Left ventricle myocardium inferior (tissue), 1 donor: Measurements from ENCODE around the gene CERS6. TPM values are rescaled to one million over a fixed set of nuclear protein-coding genes. Genes with fewer than 3 reads are reported as not detected.

ENCODE experiments used
- DNase-seq: peaks from one replicate; pipeline ENCODE4 v3.0.0-alpha.2; 2020
- H3K27ac ChIP-seq: fragments of 200-600 bp; replicated peaks from 2 replicates; pipeline ENCODE4 v1.8.0; 2021
- H3K27me3 ChIP-seq: fragments of 200-600 bp; 2 replicates; pipeline ENCODE4 v1.8.0; 2021; ENCODE audit warnings: low read depth
- H3K36me3 ChIP-seq: fragments of 200-600 bp; 2 replicates; pipeline ENCODE4 v1.8.0; 2021
- H3K4me1 ChIP-seq: fragments of 200-600 bp; 2 replicates; pipeline ENCODE4 v1.8.0; 2021
- H3K4me3 ChIP-seq: fragments of 200-600 bp; 2 replicates; pipeline ENCODE4 v1.8.0; 2021; ENCODE audit warnings: mild to moderate bottlenecking, moderate library complexity
- H3K9me3 ChIP-seq: fragments of 200-600 bp; replicated peaks from 2 replicates; pipeline ENCODE4 v1.8.0; 2021
- CTCF ChIP-seq: fragments of 200-600 bp; IDR thresholded peaks from 2 replicates; pipeline ENCODE4 v1.8.0; 2021; ENCODE audit warnings: antibody characterized with exemption, mild to moderate bottlenecking, borderline replicate concordance
- intact Hi-C: fragments of 100-400 bp; cut with micrococcal nuclease; formaldehyde crosslinking; loops from one replicate; pipeline ENCODE4 v1.11.0; 2022
- total RNA-seq: library from RNA; stranded (reverse); fragmentation: NEBNext Ultra II Directional; extraction: Animal tissue kit (Norgen Biotek cat#: 25700); gene quantifications from one replicate; pipeline ENCODE4 v1.2.1, GENCODE V29; 2021
- donor health status: DM: no; HTN: yes; CAD: no; lungs with severe emphysema.

CERS6 gene
- total RNA-seq, 1 donor from 2014 or later, result 68.9 TPM

- Histone ChIP-seq H3K36me3 (no peaks in the 10 kb centered on the region), H3K9me3 (no peaks in the 10 kb centered on the region), H3K4me3 (no peak overlapping the region), H3K27ac (no peak overlapping the region), H3K4me1 (peaks cover 7% of the 10 kb centered on the region), H3K27me3 (no peaks in the 10 kb centered on the region)
- DNase-seq, result no peak
- no peak for TF ChIP-seq CTCF
- intact Hi-C loops, result no loop called here
Observed at GRCh38 chr2:168667156-168667555, 211.1 kb downstream of the CERS6 start.

GRCh38 chr2:168669151-168669550 lies 213.1 kb downstream of the CERS6 start:
- DNase-seq, result no peak
- TF ChIP-seq CTCF, result no peak
- intact Hi-C loops, result no loop called here
- Histone ChIP-seq H3K27ac (no peak overlapping the region), H3K36me3 (no peaks in the 10 kb centered on the region), H3K9me3 (no peaks in the 10 kb centered on the region), H3K27me3 (no peaks in the 10 kb centered on the region), H3K4me3 (no peak overlapping the region), H3K4me1 (peaks cover 21% of the 10 kb centered on the region)

GRCh38 chr2:168670478-168670877 lies 214.4 kb downstream of the CERS6 start:
- no peak for TF ChIP-seq CTCF
- intact Hi-C loops, result no loop called here
- DNase-seq, result no peak
- H3K36me3 ChIP-seq, result no peaks in the 10 kb centered on the region
- H3K9me3 ChIP-seq, result no peaks in the 10 kb centered on the region
- no peak overlapping the region for H3K4me3 ChIP-seq
- no peaks in the 10 kb centered on the region for H3K27me3 ChIP-seq
- peaks cover 18% of the 10 kb centered on the region for H3K4me1 ChIP-seq
- H3K27ac ChIP-seq, result no peak overlapping the region

GRCh38 chr2:168671932-168672331 lies 215.9 kb downstream of the CERS6 start:
- Histone ChIP-seq H3K27me3 (no peaks in the 10 kb centered on the region), H3K9me3 (no peaks in the 10 kb centered on the region), H3K27ac (no peak overlapping the region), H3K4me3 (no peak overlapping the region), H3K4me1 (peaks cover 18% of the 10 kb centered on the region), H3K36me3 (no peaks in the 10 kb centered on the region)
- intact Hi-C loops, result no loop called here
- no peak for DNase-seq
- no peak for TF ChIP-seq CTCF

GRCh38 chr2:168673265-168674189 lies 217.5 kb downstream of the CERS6 start:
- Histone ChIP-seq H3K27ac (no peak overlapping the region), H3K4me1 (peaks cover 18% of the 10 kb centered on the region), H3K9me3 (no peaks in the 10 kb centered on the region), H3K4me3 (no peak overlapping the region), H3K27me3 (no peaks in the 10 kb centered on the region), H3K36me3 (no peaks in the 10 kb centered on the region)
- intact Hi-C loops, result no loop called here
- no peak for TF ChIP-seq CTCF
- DNase-seq, result no peak
